WTC11 (cell line): Measurements from ENCODE around the gene CDK6. TPM values are rescaled to one million over a fixed set of nuclear protein-coding genes. Genes with fewer than 3 reads are reported as not detected.

ENCODE experiments used
- ATAC-seq: fragments of 200-7000 bp; cut with Tn5 transposase; 2 replicates; pipeline ENCODE4 v1.10.0; 2021; ENCODE audit warnings: mild to moderate bottlenecking, moderate library complexity
- CTCF ChIA-PET: fragments of 300-600 bp; sonication (Branson Sonifier 250); formaldehyde crosslinking; loops from one replicate; lab custom pipeline; 2021; ENCODE audit warnings: antibody characterized with exemption; lab: Charles Lee
- POLR2A ChIA-PET: fragments of 350-600 bp; sonication (Branson Sonifier 250); formaldehyde crosslinking; loops from one replicate; lab custom pipeline; 2021; ENCODE audit warnings: antibody characterized with exemption; lab: Charles Lee
- DNase-seq: peaks from one replicate; pipeline ENCODE4 v3.0.0; 2021; ENCODE audit warnings: low spot score
- H3K27ac Mint-ChIP-seq: 2 replicates; pipeline ENCODE4 v1.8.0; 2021; ENCODE audit warnings: mixed read lengths
- H3K27me3 Mint-ChIP-seq: 2 replicates; pipeline ENCODE4 v1.8.0; 2021; ENCODE audit warnings: low read depth, mild to moderate bottlenecking, moderate library complexity, mixed read lengths
- H3K36me3 Mint-ChIP-seq: 2 replicates; pipeline ENCODE4 v1.8.0; 2021; ENCODE audit warnings: mixed read lengths
- H3K4me1 Mint-ChIP-seq: 2 replicates; pipeline ENCODE4 v1.8.0; 2022; ENCODE audit warnings: mixed read lengths
- H3K4me3 Mint-ChIP-seq: 2 replicates; pipeline ENCODE4 v1.8.0; 2021; ENCODE audit warnings: mild to moderate bottlenecking, moderate library complexity, mixed read lengths
- H3K9me3 Mint-ChIP-seq: 2 replicates; pipeline ENCODE4 v1.8.0; 2021; ENCODE audit warnings: mixed read lengths
- CREB1 ChIP-seq: sonication (generic); formaldehyde crosslinking; IDR thresholded peaks from 2 replicates; pipeline ENCODE4 v1.8.0; 2023; ENCODE audit warnings: mild to moderate bottlenecking, missing genetic modification reagents
- E2F4 ChIP-seq: sonication (generic); formaldehyde crosslinking; IDR thresholded peaks from 2 replicates; pipeline ENCODE4 v1.8.1; 2022; ENCODE audit warnings: low read depth, mild to moderate bottlenecking, moderate library complexity, missing genetic modification reagents, borderline replicate concordance
- FOXJ3 ChIP-seq: sonication (generic); formaldehyde crosslinking; IDR thresholded peaks from 2 replicates; pipeline ENCODE4 v1.9.0; 2021; ENCODE audit warnings: missing genetic modification reagents, mild to moderate bottlenecking, borderline replicate concordance
- JAZF1 ChIP-seq: fragments of 250-450 bp; sonication (Bioruptor Pico); IDR thresholded peaks from 2 replicates; pipeline ENCODE4 v1.9.0; 2021; ENCODE audit warnings: moderate library complexity, mild to moderate bottlenecking, inconsistent platforms
- MLX ChIP-seq: sonication (generic); formaldehyde crosslinking; IDR thresholded peaks from 2 replicates; pipeline ENCODE4 v1.8.1; 2023; ENCODE audit warnings: mild to moderate bottlenecking, missing genetic modification reagents, moderate library complexity
- NR1H2 ChIP-seq: sonication (generic); formaldehyde crosslinking; IDR thresholded peaks from 2 replicates; pipeline ENCODE4 v1.9.0; 2021; ENCODE audit warnings: mild to moderate bottlenecking, moderate library complexity, missing genetic modification reagents
- SP1 ChIP-seq: sonication (generic); formaldehyde crosslinking; conservative IDR thresholded peaks from 2 replicates; pipeline ENCODE4 v1.8.1; 2022; ENCODE audit warnings: missing genetic modification reagents
- TP53 ChIP-seq: sonication (generic); formaldehyde crosslinking; IDR thresholded peaks from 2 replicates; pipeline ENCODE4 v1.8.1; 2023; ENCODE audit warnings: mild to moderate bottlenecking, missing genetic modification reagents
- USF1 ChIP-seq: sonication (generic); formaldehyde crosslinking; IDR thresholded peaks from 2 replicates; pipeline ENCODE4 v1.8.0; 2022; ENCODE audit warnings: mild to moderate bottlenecking, missing genetic modification reagents
- ZNF121 ChIP-seq: sonication (generic); formaldehyde crosslinking; IDR thresholded peaks from 2 replicates; pipeline ENCODE4 v1.8.0; 2023; ENCODE audit warnings: missing genetic modification reagents
- ZNF138 ChIP-seq: sonication (generic); formaldehyde crosslinking; conservative IDR thresholded peaks from 2 replicates; pipeline ENCODE4 v1.8.1; 2022; ENCODE audit warnings: mild to moderate bottlenecking, moderate library complexity, missing genetic modification reagents
- ZNF281 ChIP-seq: sonication (generic); formaldehyde crosslinking; IDR thresholded peaks from 2 replicates; pipeline ENCODE4 v1.8.0; 2023; ENCODE audit warnings: mild to moderate bottlenecking, missing genetic modification reagents
- ZNF423 ChIP-seq: fragments of 250-450 bp; sonication (Bioruptor Pico); IDR thresholded peaks from 2 replicates; pipeline ENCODE4 v2.1.2; 2022; ENCODE audit warnings: mild to moderate bottlenecking, moderate library complexity
- total RNA-seq: library from RNA; stranded (reverse); gene quantifications from 3 replicates; pipeline ENCODE4 v1.2.3, GENCODE V29; 2021
- TF ChIP-seq, protein P1 (sequence below): sonication (generic); formaldehyde crosslinking; IDR thresholded peaks from 2 replicates; pipeline ENCODE4 v1.8.1; 2022; ENCODE audit warnings: mild to moderate bottlenecking, moderate library complexity, missing genetic modification reagents
- TF ChIP-seq, protein P2 (sequence below): sonication (generic); formaldehyde crosslinking; IDR thresholded peaks from 2 replicates; pipeline ENCODE4 v1.8.1; 2022; ENCODE audit warnings: low read depth, missing genetic modification reagents, borderline replicate concordance
- TF ChIP-seq, protein P3 (sequence below): sonication (generic); formaldehyde crosslinking; IDR thresholded peaks from 2 replicates; pipeline ENCODE4 v1.8.0; 2022; ENCODE audit warnings: mild to moderate bottlenecking, missing genetic modification reagents

The CDK6 gene
- total RNA-seq, 1 experiment from 2014 or later: 47.2 TPM

DNA sequence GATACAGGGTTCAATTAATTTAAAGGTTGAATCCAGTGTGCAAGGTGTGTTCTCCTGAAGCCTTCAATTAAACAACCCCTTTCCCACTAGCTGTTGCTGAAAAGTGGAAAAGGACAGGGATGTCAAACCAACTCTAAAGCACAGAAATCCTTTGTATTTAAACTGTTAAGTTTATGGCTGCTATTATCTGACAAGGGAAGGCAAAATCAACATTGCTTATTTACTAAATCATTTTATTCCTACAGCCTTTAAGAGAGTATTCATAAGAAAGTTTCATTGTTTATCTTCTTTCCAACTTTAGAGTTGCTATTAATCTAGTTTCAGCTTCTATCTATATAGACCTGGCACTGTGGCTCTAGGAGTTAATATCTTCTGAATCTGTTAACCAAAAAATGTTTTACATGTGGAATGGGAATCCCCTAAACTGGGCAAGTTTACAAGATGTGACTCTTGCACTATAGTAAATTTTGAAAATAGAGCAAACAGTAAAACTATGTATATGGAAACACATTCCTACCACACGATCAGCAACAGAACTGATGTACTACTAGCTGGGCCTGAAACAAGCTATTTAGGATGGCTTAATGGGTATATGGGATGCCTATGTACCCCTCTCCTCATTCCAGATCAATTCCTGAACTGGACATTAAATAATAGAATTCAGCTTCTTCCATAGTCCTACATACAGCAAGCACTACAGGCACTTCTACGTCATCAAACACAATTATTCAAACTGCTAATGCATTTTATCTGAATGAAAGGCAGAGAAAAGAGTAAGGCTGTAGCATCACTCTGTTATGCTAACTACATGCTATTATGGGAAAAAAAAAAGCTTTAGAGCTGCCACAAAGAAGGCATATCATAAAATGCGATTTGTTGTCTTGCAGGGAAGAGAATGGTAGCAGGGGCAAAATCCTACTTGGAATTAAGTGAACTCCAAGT lies 52.8 kb downstream of the CDK6 start:
- ChIA-PET CTCF (interaction anchor here (1.4 kb wide), 1 partner anchor 97 kb away, joined by 3 read pairs; no protein-coding TSS in a partner anchor), POLR2A (no interaction called here)
- no peak overlapping the region for H3K27ac Mint-ChIP-seq
- no peak for TF ChIP-seq ZNF121 (CRISPR knock-in tag)
- no peak for TF ChIP-seq ZNF423 (CRISPR knock-in tag)
- no peak for TF ChIP-seq NR1H2 (CRISPR knock-in tag)
- TF ChIP-seq, protein P1, sequence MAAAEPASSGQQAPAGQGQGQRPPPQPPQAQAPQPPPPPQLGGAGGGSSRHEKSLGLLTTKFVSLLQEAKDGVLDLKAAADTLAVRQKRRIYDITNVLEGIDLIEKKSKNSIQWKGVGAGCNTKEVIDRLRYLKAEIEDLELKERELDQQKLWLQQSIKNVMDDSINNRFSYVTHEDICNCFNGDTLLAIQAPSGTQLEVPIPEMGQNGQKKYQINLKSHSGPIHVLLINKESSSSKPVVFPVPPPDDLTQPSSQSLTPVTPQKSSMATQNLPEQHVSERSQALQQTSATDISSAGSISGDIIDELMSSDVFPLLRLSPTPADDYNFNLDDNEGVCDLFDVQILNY (CRISPR knock-in tag): no peak
- TF ChIP-seq SP1 (CRISPR knock-in tag): no peak
- ATAC-seq (no peak), DNase-seq (no peak)
- H3K36me3 Mint-ChIP-seq: peaks cover 6% of the 10 kb centered on the region
- no peak overlapping the region for H3K4me3 Mint-ChIP-seq
- peaks cover 49% of the 10 kb centered on the region for H3K4me1 Mint-ChIP-seq
- H3K27me3 Mint-ChIP-seq: no peaks in the 10 kb centered on the region
- peaks cover 8% of the 10 kb centered on the region for H3K9me3 Mint-ChIP-seq

DNA sequence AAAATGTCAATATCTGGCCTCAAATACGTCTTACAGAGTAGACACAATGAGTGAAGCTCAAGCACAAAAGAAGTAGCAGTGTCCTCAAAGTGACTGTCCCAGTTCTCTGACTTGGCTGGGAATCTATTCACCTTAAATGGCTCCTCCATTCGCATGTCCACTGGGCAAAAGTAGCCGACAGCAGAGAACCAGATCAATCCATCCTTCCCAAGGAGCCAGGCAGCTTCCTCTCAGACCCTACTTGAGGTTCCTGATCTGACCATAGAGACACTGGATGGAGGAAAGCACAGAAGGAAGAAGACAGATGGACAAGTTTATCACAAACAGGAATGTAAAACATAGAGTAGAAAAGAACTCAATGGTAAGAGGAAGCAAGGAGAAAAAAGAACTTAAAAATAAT lies 53.5 kb downstream of the CDK6 start:
- Mint-ChIP-seq H3K9me3 (peaks cover 5% of the 10 kb centered on the region), H3K36me3 (peaks cover 1% of the 10 kb centered on the region), H3K27me3 (no peaks in the 10 kb centered on the region), H3K4me3 (no peak overlapping the region), H3K4me1 (peaks cover 49% of the 10 kb centered on the region), H3K27ac (peak overlapping the region; percentile 20; the same call in 1 of the 2 replicates)
- ChIA-PET CTCF (no interaction called here), POLR2A (no interaction called here)
- DNase-seq: no peak
- TF ChIP-seq MLX (CRISPR knock-in tag) (no peak), TP53 (CRISPR knock-in tag) (no peak), ZNF281 (CRISPR knock-in tag) (no peak), JAZF1 (CRISPR knock-in tag) (no peak), E2F4 (CRISPR knock-in tag) (no peak), ZNF138 (no peak), USF1 (CRISPR knock-in tag) (no peak), SP1 (CRISPR knock-in tag) (no peak), FOXJ3 (no peak), CREB1 (no peak)
- TF ChIP-seq, protein P2, sequence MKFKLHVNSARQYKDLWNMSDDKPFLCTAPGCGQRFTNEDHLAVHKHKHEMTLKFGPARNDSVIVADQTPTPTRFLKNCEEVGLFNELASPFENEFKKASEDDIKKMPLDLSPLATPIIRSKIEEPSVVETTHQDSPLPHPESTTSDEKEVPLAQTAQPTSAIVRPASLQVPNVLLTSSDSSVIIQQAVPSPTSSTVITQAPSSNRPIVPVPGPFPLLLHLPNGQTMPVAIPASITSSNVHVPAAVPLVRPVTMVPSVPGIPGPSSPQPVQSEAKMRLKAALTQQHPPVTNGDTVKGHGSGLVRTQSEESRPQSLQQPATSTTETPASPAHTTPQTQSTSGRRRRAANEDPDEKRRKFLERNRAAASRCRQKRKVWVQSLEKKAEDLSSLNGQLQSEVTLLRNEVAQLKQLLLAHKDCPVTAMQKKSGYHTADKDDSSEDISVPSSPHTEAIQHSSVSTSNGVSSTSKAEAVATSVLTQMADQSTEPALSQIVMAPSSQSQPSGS (CRISPR knock-in tag): no peak
- TF ChIP-seq, protein P3, sequence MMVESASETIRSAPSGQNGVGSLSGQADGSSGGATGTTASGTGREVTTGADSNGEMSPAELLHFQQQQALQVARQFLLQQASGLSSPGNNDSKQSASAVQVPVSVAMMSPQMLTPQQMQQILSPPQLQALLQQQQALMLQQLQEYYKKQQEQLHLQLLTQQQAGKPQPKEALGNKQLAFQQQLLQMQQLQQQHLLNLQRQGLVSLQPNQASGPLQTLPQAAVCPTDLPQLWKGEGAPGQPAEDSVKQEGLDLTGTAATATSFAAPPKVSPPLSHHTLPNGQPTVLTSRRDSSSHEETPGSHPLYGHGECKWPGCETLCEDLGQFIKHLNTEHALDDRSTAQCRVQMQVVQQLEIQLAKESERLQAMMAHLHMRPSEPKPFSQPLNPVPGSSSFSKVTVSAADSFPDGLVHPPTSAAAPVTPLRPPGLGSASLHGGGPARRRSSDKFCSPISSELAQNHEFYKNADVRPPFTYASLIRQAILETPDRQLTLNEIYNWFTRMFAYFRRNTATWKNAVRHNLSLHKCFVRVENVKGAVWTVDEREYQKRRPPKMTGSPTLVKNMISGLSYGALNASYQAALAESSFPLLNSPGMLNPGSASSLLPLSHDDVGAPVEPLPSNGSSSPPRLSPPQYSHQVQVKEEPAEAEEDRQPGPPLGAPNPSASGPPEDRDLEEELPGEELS: no peak
- ATAC-seq: 0 out of 2 replicates have a peak, but pooled peaks have one; percentile 30
